Testis (tissue), 2 donors: ENCODE results near the gene ICAM3.

Source experiments
- CTCF ChIP-seq, 3 experiments: fragments of 450-650 bp in 2 of 3; fragments of 200-600 bp in 1 of 3; sonication (generic) in 1 of 3; IDR thresholded peaks; one replicate each; pipeline ENCODE4 v1.5.1; 2016 to 2019; ENCODE audit warnings: antibody characterized with exemption in 3 of 3, mild to moderate bottlenecking in 2 of 3, moderate library complexity in 1 of 3
- POLR2A ChIP-seq: fragments of 450-650 bp; IDR thresholded peaks from one replicate; pipeline ENCODE4 v1.6.1; 2017; ENCODE audit warnings: antibody characterized with exemption, mild to moderate bottlenecking, moderate library complexity

DNA sequence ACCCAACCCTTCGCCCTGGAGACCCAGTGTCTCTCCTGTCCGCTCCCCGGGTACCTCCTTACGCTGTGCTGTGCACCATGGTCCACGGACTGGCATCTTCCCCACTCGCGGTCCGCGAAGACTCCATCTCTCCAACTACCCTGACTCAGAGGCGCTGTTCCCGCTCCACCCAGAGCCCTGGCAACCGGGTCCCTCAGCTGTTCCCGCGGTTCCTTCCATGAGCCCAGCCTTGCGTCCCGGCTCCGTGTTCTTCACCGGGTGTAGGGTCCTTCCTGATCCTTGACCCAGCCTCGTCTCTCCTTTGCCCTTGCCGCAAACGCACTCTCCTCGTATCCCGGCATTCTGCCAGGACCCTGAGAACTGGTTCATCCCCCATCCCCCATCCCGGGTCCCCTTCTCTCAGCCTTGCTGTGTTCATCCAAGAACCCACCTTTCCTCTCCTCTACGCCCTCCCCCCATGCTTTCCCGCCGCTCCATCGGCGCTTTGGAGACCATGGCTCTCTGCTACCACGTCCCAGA, 49.0 kb downstream of the ICAM3 start:
- TF ChIP-seq CTCF (IDR thresholded peaks at IDR 0.05) (no peak), POLR2A (no peak)
